Measurements from ENCODE around the gene GPX6. TPM values are rescaled to one million over a fixed set of nuclear protein-coding genes. Genes with fewer than 3 reads are reported as not detected.

The GPX6 gene
- total RNA-seq, 1 experiment from 2014 or later = not detected

DNA sequence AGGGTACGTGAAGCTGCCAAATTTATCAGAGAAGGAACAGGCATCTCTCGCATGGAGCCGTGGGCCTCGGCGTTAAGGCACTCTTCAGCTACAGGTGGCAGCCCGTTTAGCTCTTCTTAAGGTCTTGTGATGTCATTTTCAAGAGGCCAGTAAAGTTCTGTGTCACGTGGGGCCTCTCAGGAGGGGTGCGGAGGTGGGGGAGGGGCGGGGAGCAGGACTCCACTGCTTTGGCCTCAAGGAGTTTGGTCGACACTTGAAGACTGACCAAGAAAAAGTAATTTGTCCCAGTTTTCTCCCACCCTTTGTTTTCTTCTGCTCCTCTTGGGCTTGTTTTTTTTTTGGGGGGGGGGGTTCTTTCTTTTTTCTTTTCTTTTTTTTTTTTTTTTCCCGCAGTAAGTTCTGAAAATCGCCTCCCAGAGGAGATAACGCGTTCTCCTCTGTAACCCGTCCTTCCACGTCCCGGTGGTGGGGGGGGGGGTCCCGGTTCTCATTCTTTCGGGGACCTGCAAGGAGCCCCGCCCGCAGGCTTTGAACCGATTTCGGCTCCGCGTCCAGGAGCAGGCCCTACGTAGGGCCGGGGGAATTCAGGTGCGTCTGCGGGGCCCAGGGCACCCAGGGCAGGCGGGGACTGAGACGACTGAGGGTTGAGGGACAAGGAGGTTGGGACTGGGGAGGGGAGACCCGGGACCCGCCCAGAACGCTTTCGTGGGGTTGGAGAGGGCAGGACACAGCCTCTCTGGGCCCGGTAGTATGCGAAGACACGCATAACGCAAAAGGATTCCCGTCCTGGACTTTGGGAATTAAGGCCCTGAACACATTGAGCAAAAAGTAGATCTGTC lies 26.0 kb downstream of the GPX6 start:
- H4K5ac ChIP-seq (ENCODE audit: insufficient read length, low read depth, low read length) = no peak overlapping the region
- no peaks in the 10 kb centered on the region for H3K79me1 ChIP-seq (ENCODE audit: insufficient read depth, low read depth, low read length, poor library complexity, severe bottlenecking)
- no peak overlapping the region for H2BK15ac ChIP-seq (ENCODE audit: low read depth, low read length)
- no peak overlapping the region for H2BK5ac ChIP-seq (ENCODE audit: insufficient read length, low read length)
- peak overlapping the region; percentile 93 to 95 (median 95) for H3K27ac Mint-ChIP-seq
- H3K56ac ChIP-seq (ENCODE audit: insufficient read length, low read depth, low read length) = no peak overlapping the region
- peaks cover 12% of the 10 kb centered on the region for H3K23me2 ChIP-seq (ENCODE audit: insufficient read length, low read depth, low read length, poor library complexity, severe bottlenecking)
- peak overlapping the region; percentile 87 for H3K14ac ChIP-seq (ENCODE audit: insufficient read depth, low read length)
- H3K27me3 ChIP-seq (ENCODE audit: insufficient read depth, low read length) = no peaks in the 10 kb centered on the region
- peak overlapping the region; percentile 81 for H2AFZ ChIP-seq (ENCODE audit: low read length)
- H3K36me3 Mint-ChIP-seq (ENCODE audit: insufficient read depth in 1 of 3, low read depth in 3 of 3) = no peaks in the 10 kb centered on the region
- peaks cover 9 to 13% of the 10 kb centered on the region in 2 experiments for H3K4me1 Mint-ChIP-seq
- no peak overlapping the region for H3K27ac ChIP-seq (ENCODE audit: insufficient read length, low read depth, low read length)
- H3K9ac ChIP-seq (ENCODE audit: extremely low read depth, insufficient read length, low read length) = peak overlapping the region; percentile 83
- peak overlapping the region; percentile 87 for H2BK120ac ChIP-seq (ENCODE audit: low read depth, low read length, poor library complexity, severe bottlenecking)
- no peaks in the 10 kb centered on the region for H3K4me1 ChIP-seq (ENCODE audit: insufficient read depth, low read length)
- no peak overlapping the region for H4K91ac ChIP-seq (ENCODE audit: insufficient read length, low read depth, low read length)
- no peak overlapping the region for H3K23ac ChIP-seq (ENCODE audit: insufficient read length, low read depth, low read length)
- H3T11ph ChIP-seq (ENCODE audit: low read length) = no peak overlapping the region
- H3K79me2 ChIP-seq (ENCODE audit: insufficient read depth, low read length) = no peaks in the 10 kb centered on the region
- WGBS (ENCODE audit: extremely low coverage, insufficient read length, low lambda C conversion rate) = no CpG with 5 or more reads among the region's 40 CpGs
- H3K9me3 Mint-ChIP-seq = no peaks in the 10 kb centered on the region
- peak overlapping the region; percentile 78 for H3K18ac ChIP-seq (ENCODE audit: insufficient read length, low read depth, low read length)
- no peak overlapping the region for H2BK20ac ChIP-seq (ENCODE audit: low read depth, low read length, poor library complexity, severe bottlenecking)
- no peaks in the 10 kb centered on the region for H4K20me1 ChIP-seq (ENCODE audit: control insufficient read depth, insufficient read depth, insufficient read length)
- no peak overlapping the region for H2AK5ac ChIP-seq (ENCODE audit: insufficient read length, low read length)
- H3K9me3 ChIP-seq (ENCODE audit: control insufficient read depth, low read depth, low read length) = no peaks in the 10 kb centered on the region
- H2BK12ac ChIP-seq (ENCODE audit: insufficient read length, low read depth, low read length) = no peak overlapping the region
- no peaks in the 10 kb centered on the region; the same call in 1 of the 2 replicates for H3K27me3 Mint-ChIP-seq (ENCODE audit: low read depth)
- H3K4me2 ChIP-seq (ENCODE audit: insufficient read depth, insufficient read length, low read length) = peak overlapping the region; percentile 96
- H3K4ac ChIP-seq (ENCODE audit: low read depth, low read length) = no peak overlapping the region; the same call in 1 of the 2 replicates
- peak overlapping the region; percentile 86 to 92 for H3K4me3 Mint-ChIP-seq
- TF ChIP-seq, protein P1, sequence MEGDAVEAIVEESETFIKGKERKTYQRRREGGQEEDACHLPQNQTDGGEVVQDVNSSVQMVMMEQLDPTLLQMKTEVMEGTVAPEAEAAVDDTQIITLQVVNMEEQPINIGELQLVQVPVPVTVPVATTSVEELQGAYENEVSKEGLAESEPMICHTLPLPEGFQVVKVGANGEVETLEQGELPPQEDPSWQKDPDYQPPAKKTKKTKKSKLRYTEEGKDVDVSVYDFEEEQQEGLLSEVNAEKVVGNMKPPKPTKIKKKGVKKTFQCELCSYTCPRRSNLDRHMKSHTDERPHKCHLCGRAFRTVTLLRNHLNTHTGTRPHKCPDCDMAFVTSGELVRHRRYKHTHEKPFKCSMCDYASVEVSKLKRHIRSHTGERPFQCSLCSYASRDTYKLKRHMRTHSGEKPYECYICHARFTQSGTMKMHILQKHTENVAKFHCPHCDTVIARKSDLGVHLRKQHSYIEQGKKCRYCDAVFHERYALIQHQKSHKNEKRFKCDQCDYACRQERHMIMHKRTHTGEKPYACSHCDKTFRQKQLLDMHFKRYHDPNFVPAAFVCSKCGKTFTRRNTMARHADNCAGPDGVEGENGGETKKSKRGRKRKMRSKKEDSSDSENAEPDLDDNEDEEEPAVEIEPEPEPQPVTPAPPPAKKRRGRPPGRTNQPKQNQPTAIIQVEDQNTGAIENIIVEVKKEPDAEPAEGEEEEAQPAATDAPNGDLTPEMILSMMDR (conservative IDR thresholded peaks at IDR 0.05) = no peak
- no peak overlapping the region for H4K8ac ChIP-seq (replicated peaks; ENCODE audit: insufficient read length, low read depth, low read length)
- DNase-seq = peak; percentile 92

All from H9 (cell line).